ENCODE data around the gene SLCO1B1.

SLCO1B1 gene

GRCh38 chr12:21223930-21224329, 92.9 kb downstream of the SLCO1B1 start:
- no peak for DNase-seq

GRCh38 chr12:21234395-21234794, 103.4 kb downstream of the SLCO1B1 start:
- no peak for DNase-seq

- no peak for DNase-seq
These were observed 108.9 kb downstream of the SLCO1B1 start for GRCh38 chr12:21239866-21240265.

- peak; percentile 9 for DNase-seq
These were observed 117.7 kb downstream of the SLCO1B1 start for GRCh38 chr12:21248679-21249078.

GRCh38 chr12:21252070-21252469, 121.1 kb downstream of the SLCO1B1 start:
- no peak for DNase-seq

GRCh38 chr12:21257172-21257571, 126.2 kb downstream of the SLCO1B1 start:
- DNase-seq, result no peak

GRCh38 chr12:21264232-21264631, 133.2 kb downstream of the SLCO1B1 start:
- DNase-seq, result no peak

- no peak for DNase-seq
These were observed 134.9 kb downstream of the SLCO1B1 start for GRCh38 chr12:21265932-21266331.

- no peak for DNase-seq
These were observed 145.8 kb downstream of the SLCO1B1 start for GRCh38 chr12:21276826-21277225.

Data from NCI-H446 treated with DMSO at 0.1 percent for 48 hours (cell line).